Transverse colon (tissue), 4 donors: Measurements from ENCODE around the gene ZDHHC14. TPM values are rescaled to one million over a fixed set of nuclear protein-coding genes. Genes with fewer than 3 reads are reported as not detected.

Source experiments
- DNase-seq: peaks from one replicate; pipeline ENCODE4 v3.0.0-alpha.2; 2019
- H3K27ac ChIP-seq, 4 donors: fragments of 200-600 bp; sonication (generic); 2 replicates each; pipeline ENCODE4 v1.5.1; 2016 to 2018; ENCODE audit warnings: inconsistent platforms in 4 of 4
- H3K27me3 ChIP-seq: fragments of 200-600 bp; sonication (generic); 2 replicates; pipeline ENCODE4 v1.5.1; 2017; ENCODE audit warnings: inconsistent platforms
- H3K36me3 ChIP-seq, 4 donors: fragments of 200-600 bp; sonication (generic); 2 replicates each; pipeline ENCODE4 v1.5.1; 2017 to 2019; ENCODE audit warnings: inconsistent platforms in 4 of 4
- H3K4me1 ChIP-seq, 4 donors: fragments of 200-600 bp; sonication (generic); 2 replicates each; pipeline ENCODE4 v1.5.1; 2017 to 2020; ENCODE audit warnings: inconsistent platforms in 4 of 4
- H3K4me3 ChIP-seq, 4 donors: fragments of 200-600 bp; sonication (generic); 1 replicate in 1 of 4; 2 replicates in 3 of 4; pipeline versions ENCODE4 v1.5.1 to v1.6.1; 2017 to 2019; ENCODE audit warnings: inconsistent platforms in 4 of 4
- H3K9me3 ChIP-seq, 2 donors: fragments of 200-600 bp; sonication (generic); 2 replicates each; pipeline ENCODE4 v1.5.1; 2017 to 2019; ENCODE audit warnings: inconsistent platforms in 2 of 2
- CTCF ChIP-seq, 5 experiments: fragments of 200-600 bp in 3 of 5; fragments of 450-650 bp in 2 of 5; sonication (generic) in 3 of 5; IDR thresholded peaks; 1 replicate in 2 of 5; 2 replicates in 3 of 5; pipeline ENCODE4 v1.5.1; 2016 to 2017; ENCODE audit warnings: antibody characterized with exemption in 5 of 5, inconsistent platforms in 3 of 5, mild to moderate bottlenecking in 2 of 5, moderate library complexity in 1 of 5
- EP300 ChIP-seq: sonication (generic); formaldehyde crosslinking; IDR thresholded peaks from one replicate; pipeline ENCODE4 v1.6.1; 2017; ENCODE audit warnings: antibody characterized with exemption, low read depth
- POLR2A ChIP-seq: fragments of 450-650 bp; IDR thresholded peaks from one replicate; pipeline ENCODE4 v1.6.1; 2016; ENCODE audit warnings: antibody characterized with exemption, mild to moderate bottlenecking, moderate library complexity
- POLR2AphosphoS5 ChIP-seq, 3 donors: sonication (generic); formaldehyde crosslinking; IDR thresholded peaks; one replicate each; pipeline ENCODE4 v1.6.1; 2016; ENCODE audit warnings: antibody characterized with exemption in 3 of 3
- WGBS, 2 donors: methylation state at CpG; one replicate each; pipeline ENCODE4 v1.1.5; 2018; ENCODE audit warnings: low coverage in 1 of 2; 5-methylcytosine and 5-hydroxymethylcytosine counted together
- in situ Hi-C, 4 donors: fragments of 200-750 bp; cut with MboI; loops; one replicate each; pipeline versions ENCODE4 v1.15.0 to v1.15.1; 2017; ENCODE audit warnings: low sequenced_read_pairs in 3 of 4, low pct_ligation_motif_present in 1 of 4, low pct_unique_long_range_greater_than_20kb in 1 of 4
- intact Hi-C: fragments of 100-400 bp; cut with DNase I; formaldehyde crosslinking; loops from one replicate; pipeline ENCODE4 v1.15.1; 2023; ENCODE audit warnings: low total_unique reads
- total RNA-seq, 4 donors: library from RNA; depleted of rRNA; stranded (reverse); fragments of >200 nt; gene quantifications; one replicate each; pipeline ENCODE4 v1.1.0, GENCODE V29; 2016

Gene ZDHHC14
- total RNA-seq, 4 donors from 2014 or later, result 10.2 to 16.5 (median 12.5) TPM

- peaks cover 0 to 3% of the 10 kb centered on the region in 2 donors for H3K9me3 ChIP-seq
- TF ChIP-seq POLR2A (no peak), CTCF (IDR thresholded peaks at IDR 0.05) (no peak), EP300 (no peak), POLR2AphosphoS5 (IDR thresholded peaks at IDR 0.05) (no peak)
- H3K27ac ChIP-seq, result peak overlapping the region in 2 of 4 donors; percentile 10 to 54
- intact Hi-C loops, result no loop called here
- 44 to 60% methylated on average over 1 to 3 of the region's 3 CpGs for WGBS, 2 donors
- H3K27me3 ChIP-seq, result no peaks in the 10 kb centered on the region
- DNase-seq, result no peak
- in situ Hi-C loops, result loop anchor here in 2 of 4 donors (10.0 to 25.0 kb wide), 2 partner anchors 192 to 255 kb away; partner anchors contain the start of genes TMEM242 (in 1 of the 2) and ZDHHC14 (in 1 of the 2)
- H3K36me3 ChIP-seq, result no peaks in the 10 kb centered on the region
- no peak overlapping the region for H3K4me3 ChIP-seq
- peaks cover 0 to 12% (median 0%) of the 10 kb centered on the region in 4 donors for H3K4me1 ChIP-seq
Measured at GRCh38 chr6:157579467-157580031, 198.6 kb downstream of the ZDHHC14 start.

GRCh38 chr6:157584036-157584435 is 203.0 kb downstream of the ZDHHC14 start:
- DNase-seq, result no peak
- intact Hi-C loops, result no loop called here
- Histone ChIP-seq H3K27ac (no peak overlapping the region), H3K4me1 (peaks cover 0 to 12% (median 0%) of the 10 kb centered on the region in 4 donors), H3K36me3 (no peaks in the 10 kb centered on the region), H3K4me3 (no peak overlapping the region), H3K9me3 (no peaks in the 10 kb centered on the region), H3K27me3 (no peaks in the 10 kb centered on the region)
- TF ChIP-seq POLR2AphosphoS5 (IDR thresholded peaks at IDR 0.05) (no peak), EP300 (no peak), CTCF (IDR thresholded peaks at IDR 0.05) (no peak), POLR2A (no peak)
- WGBS, 2 donors, result 100% methylated on average over 2 of the region's 3 CpGs; no CpG with 5 or more reads in 1 of the 2 donors
- in situ Hi-C loops, result loop anchor here in 2 of 4 donors (10.0 to 25.0 kb wide), 2 partner anchors 197 to 259 kb away; partner anchors contain the start of genes TMEM242 (in 1 of the 2) and ZDHHC14 (in 1 of the 2)

GRCh38 chr6:157585274-157586087 is 204.5 kb downstream of the ZDHHC14 start:
- Histone ChIP-seq H3K27ac (no peak overlapping the region), H3K27me3 (no peaks in the 10 kb centered on the region), H3K4me3 (no peak overlapping the region), H3K36me3 (no peaks in the 10 kb centered on the region), H3K9me3 (peaks cover 6% of the 10 kb centered on the region in 2 donors), H3K4me1 (no peaks in the 10 kb centered on the region)
- in situ Hi-C loops (loop anchor here in 2 of 4 donors (10.0 to 25.0 kb wide), 2 partner anchors 198 to 261 kb away; partner anchors contain the start of genes TMEM242 (in 1 of the 2) and ZDHHC14 (in 1 of the 2)), intact Hi-C loops (no loop called here)
- no peak for TF ChIP-seq POLR2AphosphoS5 (IDR thresholded peaks at IDR 0.05)
- no peak for TF ChIP-seq CTCF (IDR thresholded peaks at IDR 0.05)
- TF ChIP-seq EP300, result no peak
- TF ChIP-seq POLR2A, result no peak
- no peak for DNase-seq
- WGBS, 2 donors, result 95% methylated on average over 6 of the region's 6 CpGs; no CpG with 5 or more reads in 1 of the 2 donors

- Histone ChIP-seq H3K4me3 (no peak overlapping the region), H3K4me1 (no peaks in the 10 kb centered on the region), H3K27me3 (no peaks in the 10 kb centered on the region), H3K36me3 (no peaks in the 10 kb centered on the region), H3K9me3 (peaks cover 6 to 7% of the 10 kb centered on the region in 2 donors), H3K27ac (no peak overlapping the region)
- TF ChIP-seq POLR2AphosphoS5 (IDR thresholded peaks at IDR 0.05) (no peak), POLR2A (no peak), CTCF (IDR thresholded peaks at IDR 0.05) (no peak), EP300 (no peak)
- 90 to 94% methylated on average over 5 of the region's 5 CpGs for WGBS, 2 donors
- intact Hi-C loops, result no loop called here
- no peak for DNase-seq
- in situ Hi-C loops, result loop anchor here in 2 of 4 donors (10.0 to 25.0 kb wide), 2 partner anchors 199 to 261 kb away; partner anchors contain the start of genes TMEM242 (in 1 of the 2) and ZDHHC14 (in 1 of the 2)
Measured at GRCh38 chr6:157586088-157586414, 205.1 kb downstream of the ZDHHC14 start.
